BJ (cell line): ENCODE results near the gene PEX26. TPM values are rescaled to one million over a fixed set of nuclear protein-coding genes. Genes with fewer than 3 reads are reported as not detected.
"Not testable (repeated sequence)": the region's sequence is repeated elsewhere in the genome, so short reads cannot be mapped to it uniquely, and the experiment has no call there.

Experiments used
- CTCF ChIA-PET: fragments of 350-600 bp; formaldehyde crosslinking; extraction: SDS; loops from one replicate; lab custom pipeline; 2021; ENCODE audit warnings: antibody characterized with exemption, inconsistent platforms; lab: Yijun Ruan, JAX
- POLR2A ChIA-PET: fragments of 300-600 bp; sonication (Branson Sonifier 250); formaldehyde crosslinking; extraction: SDS; loops from one replicate; lab custom pipeline; 2021; ENCODE audit warnings: antibody characterized with exemption; lab: Charles Lee
- DNase-seq: peaks from one replicate; pipeline ENCODE4 v3.0.0-alpha.2; 2011; ENCODE audit warnings: low read depth
- H3K27me3 ChIP-seq: 2 replicates; pipeline ENCODE4 v1.6.0; 2011; ENCODE audit warnings: low read length; ENCODE audit not compliant: control insufficient read depth, insufficient read depth
- H3K36me3 ChIP-seq: 2 replicates; pipeline ENCODE4 v1.5.1; 2011; ENCODE audit warnings: low read length; ENCODE audit not compliant: control insufficient read depth, insufficient read depth
- H3K4me3 ChIP-seq: 2 replicates; pipeline ENCODE4 v1.5.1; 2011; ENCODE audit warnings: low read depth, mild to moderate bottlenecking, control low read depth, low read length
- polyA plus RNA-seq: library from polyadenylated mRNA; depleted of rRNA; stranded (reverse); fragments of >200 nt; gene quantifications from 2 replicates; pipeline ENCODE4 v1.2.3, GENCODE V29; 2011
- TF ChIP-seq, protein P1 (sequence below): IDR thresholded peaks from 2 replicates; pipeline ENCODE4 v1.5.1; 2011; ENCODE audit warnings: low read depth, mild to moderate bottlenecking, control low read depth, inconsistent platforms, low read length, moderate library complexity; ENCODE audit not compliant: insufficient read depth

PEX26 gene
- polyA plus RNA-seq, 1 experiment: 30.6 TPM

DNA sequence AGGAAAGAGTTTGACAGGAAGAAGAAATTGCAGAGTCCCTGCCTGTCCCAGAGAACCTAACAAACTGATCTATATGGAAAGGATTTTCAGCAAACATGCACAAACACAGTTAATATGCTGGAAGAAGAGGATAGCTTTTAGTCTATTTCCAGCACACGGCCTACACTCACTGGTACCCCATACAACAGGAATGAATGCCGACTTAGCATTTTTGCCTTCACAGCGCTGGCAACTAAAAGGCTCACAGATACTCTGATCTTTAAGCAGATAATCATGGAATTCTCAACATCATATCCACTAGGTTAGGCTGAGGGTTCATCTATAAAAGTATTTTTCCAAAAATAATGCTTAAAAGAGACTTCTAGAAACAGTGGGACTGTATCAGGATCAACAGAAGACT is 23.0 kb downstream of the PEX26 start:
- no peak for DNase-seq
- Histone ChIP-seq H3K27me3 (no peaks in the 10 kb centered on the region), H3K36me3 (no peaks in the 10 kb centered on the region), H3K4me3 (no peak overlapping the region)
- TF ChIP-seq, protein P1, sequence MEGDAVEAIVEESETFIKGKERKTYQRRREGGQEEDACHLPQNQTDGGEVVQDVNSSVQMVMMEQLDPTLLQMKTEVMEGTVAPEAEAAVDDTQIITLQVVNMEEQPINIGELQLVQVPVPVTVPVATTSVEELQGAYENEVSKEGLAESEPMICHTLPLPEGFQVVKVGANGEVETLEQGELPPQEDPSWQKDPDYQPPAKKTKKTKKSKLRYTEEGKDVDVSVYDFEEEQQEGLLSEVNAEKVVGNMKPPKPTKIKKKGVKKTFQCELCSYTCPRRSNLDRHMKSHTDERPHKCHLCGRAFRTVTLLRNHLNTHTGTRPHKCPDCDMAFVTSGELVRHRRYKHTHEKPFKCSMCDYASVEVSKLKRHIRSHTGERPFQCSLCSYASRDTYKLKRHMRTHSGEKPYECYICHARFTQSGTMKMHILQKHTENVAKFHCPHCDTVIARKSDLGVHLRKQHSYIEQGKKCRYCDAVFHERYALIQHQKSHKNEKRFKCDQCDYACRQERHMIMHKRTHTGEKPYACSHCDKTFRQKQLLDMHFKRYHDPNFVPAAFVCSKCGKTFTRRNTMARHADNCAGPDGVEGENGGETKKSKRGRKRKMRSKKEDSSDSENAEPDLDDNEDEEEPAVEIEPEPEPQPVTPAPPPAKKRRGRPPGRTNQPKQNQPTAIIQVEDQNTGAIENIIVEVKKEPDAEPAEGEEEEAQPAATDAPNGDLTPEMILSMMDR: no peak
- ChIA-PET POLR2A (no interaction called here), CTCF (no interaction called here)

DNA sequence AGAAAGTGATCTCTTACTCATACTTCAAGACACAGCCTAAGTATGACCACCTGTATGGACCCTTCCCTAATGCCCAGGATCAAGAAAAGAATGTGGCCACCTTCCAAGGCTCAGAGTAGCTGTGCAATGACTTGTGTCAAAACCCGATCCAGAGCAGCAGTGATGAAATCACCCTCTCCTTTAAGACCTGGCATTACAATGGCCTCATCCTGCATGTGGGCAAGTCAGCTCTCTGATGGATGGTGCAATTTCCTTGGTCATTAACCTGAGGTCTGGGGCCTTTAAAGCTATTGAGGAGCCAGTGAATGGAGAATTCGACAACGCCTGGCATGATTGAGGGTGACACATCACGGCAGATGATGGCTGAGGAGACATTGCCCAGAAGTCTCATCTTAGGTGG is 23.7 kb downstream of the PEX26 start:
- Histone ChIP-seq H3K27me3 (no peaks in the 10 kb centered on the region), H3K4me3 (no peak overlapping the region), H3K36me3 (no peaks in the 10 kb centered on the region)
- TF ChIP-seq, protein P1: no peak
- ChIA-PET CTCF (no interaction called here), POLR2A (no interaction called here)
- DNase-seq: no peak

DNA sequence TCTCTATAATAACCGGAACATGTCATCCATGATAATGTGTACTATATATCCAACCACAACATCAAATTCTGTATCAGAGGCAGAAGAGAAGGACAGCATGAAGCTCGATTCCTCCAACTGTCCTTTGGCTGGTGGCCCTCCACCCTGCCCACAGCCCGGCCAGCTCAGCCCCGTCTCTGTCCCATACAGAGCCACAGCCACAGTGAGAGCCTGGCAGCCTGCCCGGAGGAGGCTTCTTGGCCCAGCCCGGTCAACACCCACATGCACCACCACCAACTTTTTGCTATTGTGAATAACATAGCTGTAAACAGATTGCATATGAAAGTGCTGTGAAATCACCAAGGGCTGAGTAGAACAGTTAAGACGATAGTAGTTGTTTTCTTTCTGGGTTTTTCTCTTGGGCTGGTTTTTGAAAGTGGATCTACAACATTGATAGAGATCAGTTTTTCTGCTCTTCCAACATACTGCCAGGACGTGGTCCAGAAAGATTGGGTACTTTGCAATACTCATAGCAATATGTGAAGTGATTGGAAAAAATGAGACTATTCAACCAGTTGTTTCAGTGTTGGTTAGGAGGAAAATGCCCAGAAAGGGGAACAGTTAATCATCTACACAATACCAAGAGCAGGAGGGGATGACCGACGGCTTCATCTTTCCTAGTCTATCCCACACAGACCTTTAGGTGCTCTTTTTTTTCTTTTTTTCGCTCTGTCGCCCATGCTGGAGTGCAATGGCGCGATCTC is 25.9 kb downstream of the PEX26 start:
- DNase-seq: no peak
- Histone ChIP-seq H3K4me3 (no peak overlapping the region), H3K36me3 (no peaks in the 10 kb centered on the region), H3K27me3 (no peaks in the 10 kb centered on the region)
- TF ChIP-seq, protein P1: no peak
- CTCF ChIA-PET: interaction anchor here (0.6 kb wide), 1 partner anchor 1032 kb away, joined by 3 read pairs; no protein-coding TSS in a partner anchor
- POLR2A ChIA-PET: no interaction called here

DNA sequence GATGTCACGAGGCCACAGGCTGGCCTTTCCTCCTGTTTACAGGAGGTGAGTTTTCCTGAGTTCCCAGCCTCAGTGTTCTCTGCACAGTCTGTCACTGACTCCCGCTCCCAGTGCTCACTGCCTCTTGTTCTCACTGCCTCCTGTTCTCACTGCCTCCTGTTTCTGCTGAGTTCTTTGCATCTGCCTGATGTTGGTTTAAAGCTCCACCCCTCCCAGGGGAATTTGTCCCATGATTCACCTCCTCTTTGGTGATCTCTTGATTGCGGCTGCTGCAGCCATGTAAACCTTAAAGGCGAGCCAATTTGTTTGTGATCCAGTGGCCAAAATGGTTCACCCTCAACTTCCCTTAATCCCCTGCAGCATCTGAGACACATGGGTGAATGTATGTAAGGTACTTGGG is 26.8 kb downstream of the PEX26 start:
- POLR2A ChIA-PET: no interaction called here
- CTCF ChIA-PET: no interaction called here
- H3K4me3 ChIP-seq: no peak overlapping the region
- TF ChIP-seq, protein P1: no peak
- DNase-seq: no peak
- H3K36me3 ChIP-seq: no peaks in the 10 kb centered on the region
- H3K27me3 ChIP-seq: no peaks in the 10 kb centered on the region

DNA sequence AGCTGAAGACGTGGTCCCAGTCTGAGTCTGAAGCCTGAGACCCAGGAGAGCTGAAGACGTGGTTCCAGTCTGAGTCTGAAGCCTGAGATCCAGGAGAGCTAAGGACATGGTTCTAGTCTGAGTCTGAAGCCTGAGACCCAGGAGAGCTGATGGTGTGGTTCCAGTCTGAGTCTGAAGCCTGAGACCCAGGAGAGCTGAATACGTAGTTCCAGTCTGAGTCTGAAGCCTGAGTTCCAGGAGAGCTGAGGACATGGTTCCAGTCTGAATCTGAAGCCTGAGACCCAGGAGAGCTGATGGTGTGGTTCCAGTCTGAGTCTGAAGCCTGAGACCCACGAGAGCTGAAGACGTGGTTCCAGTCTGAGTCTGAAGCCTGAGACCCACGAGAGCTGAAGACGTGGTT is 28.2 kb downstream of the PEX26 start:
- H3K4me3 ChIP-seq, DNase-seq, POLR2A ChIA-PET, H3K27me3 ChIP-seq, H3K36me3 ChIP-seq: not testable (repeated sequence)
- CTCF ChIA-PET: interaction anchor here (1.1 kb wide), 1 partner anchor 276 kb away, joined by 4 read pairs; no protein-coding TSS in a partner anchor

DNA sequence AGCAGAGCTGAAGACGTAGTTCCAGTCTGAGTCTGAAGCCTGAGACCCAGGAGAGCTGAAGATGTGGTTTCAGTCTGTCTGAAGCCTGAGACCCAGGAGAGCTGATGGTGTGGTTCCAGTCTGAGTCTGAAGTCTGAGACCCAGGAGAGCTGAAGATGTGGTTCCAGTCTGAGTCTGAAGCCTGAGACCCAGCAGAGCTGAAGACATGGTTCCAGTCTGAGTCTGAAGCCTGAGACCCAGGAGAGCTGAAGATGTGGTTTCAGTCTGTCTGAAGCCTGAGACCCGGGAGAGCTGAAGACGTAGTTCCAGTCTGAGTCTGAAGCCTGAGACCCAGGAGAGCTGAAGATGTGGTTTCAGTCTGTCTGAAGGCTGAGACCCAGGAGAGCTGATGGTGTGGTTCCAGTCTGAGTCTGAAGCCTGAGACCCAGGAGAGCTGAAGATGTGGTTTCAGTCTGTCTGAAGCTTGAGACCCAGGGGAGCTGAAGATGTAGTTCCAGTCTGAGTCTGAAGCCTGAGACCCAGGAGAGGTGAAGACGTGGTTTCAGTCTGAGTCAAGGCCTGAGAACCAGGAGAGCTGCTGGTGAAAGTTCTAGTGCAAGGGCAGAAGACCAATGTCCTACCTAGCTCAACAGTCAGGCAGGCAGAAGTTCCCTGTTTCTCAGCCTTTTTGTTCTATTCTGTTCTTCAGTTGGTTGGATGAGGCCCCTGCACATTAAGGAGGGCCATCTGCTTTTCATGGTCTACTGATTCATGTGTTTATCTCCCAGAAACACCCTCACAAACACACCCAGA is 29.0 kb downstream of the PEX26 start:
- H3K27me3 ChIP-seq, POLR2A ChIA-PET, H3K4me3 ChIP-seq, H3K36me3 ChIP-seq, DNase-seq: not testable (repeated sequence)
- CTCF ChIA-PET: interaction anchor here (1.1 kb wide), 1 partner anchor 277 kb away, joined by 4 read pairs; no protein-coding TSS in a partner anchor
